ENCODE results near the gene AP1M2. TPM values are rescaled to one million over a fixed set of nuclear protein-coding genes. Genes with fewer than 3 reads are reported as not detected.
"Not testable (repeated sequence)": the region's sequence is repeated elsewhere in the genome, so short reads cannot be mapped to it uniquely, and the experiment has no call there.

AP1M2 gene
- total and polyA plus RNA-seq, 4 donors = 0.05 to 15.0 TPM; not detected in 2

DNA sequence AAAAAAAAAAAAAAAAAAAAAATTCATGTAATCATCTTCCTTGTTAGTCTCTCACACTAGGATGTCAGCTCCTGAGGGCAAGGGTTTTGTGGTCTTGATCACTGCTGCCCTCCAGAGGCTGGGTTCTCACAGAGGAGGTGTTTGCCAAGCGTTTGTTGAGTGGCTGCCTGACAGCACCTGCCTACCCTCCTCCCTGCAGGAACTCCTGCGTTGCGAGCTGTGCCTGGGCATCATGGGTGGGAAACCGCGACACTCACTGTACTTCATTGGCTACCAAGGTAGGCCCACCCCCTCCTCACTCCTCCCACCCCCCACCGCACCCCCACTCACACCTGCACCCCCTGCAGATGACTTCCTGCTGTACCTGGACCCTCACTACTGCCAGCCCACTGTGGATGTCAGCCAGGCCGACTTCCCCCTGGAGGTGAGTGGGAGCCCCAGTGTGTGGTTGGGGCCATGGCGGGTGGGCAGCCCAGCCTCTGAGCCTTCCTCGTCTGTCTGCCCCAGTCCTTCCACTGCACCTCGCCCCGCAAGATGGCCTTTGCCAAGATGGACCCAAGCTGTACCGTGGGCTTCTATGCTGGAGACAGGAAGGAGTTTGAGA is 35.3 kb downstream of the AP1M2 start:
- H3K27ac ChIP-seq (ENCODE audit: low read depth in 1 of 2, low read length in 2 of 2) = no peak overlapping the region
- no peak overlapping the region for H3K4me3 ChIP-seq (ENCODE audit: low read length in 2 of 2)
- WGBS, 2 donors = 94% methylated on average over 12 of the region's 12 CpGs
- H3K36me3 ChIP-seq (ENCODE audit: control insufficient read depth in 1 of 2, insufficient read depth in 2 of 2, low read length in 1 of 2) = no peaks in the 10 kb centered on the region
- intact Hi-C loops (cut with DNase I) = no loop called here
- H3K9me3 ChIP-seq (ENCODE audit: control insufficient read depth, low read length) = no peaks in the 10 kb centered on the region
- H3K4me1 ChIP-seq (ENCODE audit: control insufficient read depth in 1 of 2, insufficient read depth in 2 of 2, low read length in 2 of 2) = no peaks in the 10 kb centered on the region
- no peaks in the 10 kb centered on the region for H3K27me3 ChIP-seq (ENCODE audit: control insufficient read depth in 1 of 2, insufficient read depth in 2 of 2, low read length in 1 of 2)
- no peak for DNase-seq
- no peak for ATAC-seq (ENCODE audit: low FRiP score)

- intact Hi-C loops (cut with DNase I); H3K27me3 ChIP-seq (ENCODE audit: control insufficient read depth in 1 of 2, insufficient read depth in 2 of 2, low read length in 1 of 2); H3K4me1 ChIP-seq (ENCODE audit: control insufficient read depth in 1 of 2, insufficient read depth in 2 of 2, low read length in 2 of 2); H3K36me3 ChIP-seq (ENCODE audit: control insufficient read depth in 1 of 2, insufficient read depth in 2 of 2, low read length in 1 of 2); H3K4me3 ChIP-seq (ENCODE audit: low read length in 2 of 2); H3K9me3 ChIP-seq (ENCODE audit: control insufficient read depth, low read length); DNase-seq; ATAC-seq (ENCODE audit: low FRiP score); H3K27ac ChIP-seq (ENCODE audit: low read depth in 1 of 2, low read length in 2 of 2): not testable (repeated sequence)
- 95 to 97% methylated on average over 9 of the region's 9 CpGs for WGBS, 2 donors
These were observed 36.1 kb downstream of the AP1M2 start for GRCh38 chr19:10551006-10551405.

- ATAC-seq (ENCODE audit: low FRiP score) (no peak), DNase-seq (no peak)
- WGBS, 2 donors = 93 to 98% methylated on average over 5 to 6 of the region's 6 CpGs
- Histone ChIP-seq H3K36me3 (ENCODE audit: control insufficient read depth in 1 of 2, insufficient read depth in 2 of 2, low read length in 1 of 2) (no peaks in the 10 kb centered on the region), H3K27me3 (ENCODE audit: control insufficient read depth in 1 of 2, insufficient read depth in 2 of 2, low read length in 1 of 2) (no peaks in the 10 kb centered on the region), H3K9me3 (ENCODE audit: control insufficient read depth, low read length) (no peaks in the 10 kb centered on the region), H3K27ac (ENCODE audit: low read depth in 1 of 2, low read length in 2 of 2) (no peak overlapping the region), H3K4me3 (ENCODE audit: low read length in 2 of 2) (no peak overlapping the region), H3K4me1 (ENCODE audit: control insufficient read depth in 1 of 2, insufficient read depth in 2 of 2, low read length in 2 of 2) (no peaks in the 10 kb centered on the region)
- intact Hi-C loops (cut with DNase I) = no loop called here
These were observed 36.8 kb downstream of the AP1M2 start for GRCh38 chr19:10550336-10550735.

DNA sequence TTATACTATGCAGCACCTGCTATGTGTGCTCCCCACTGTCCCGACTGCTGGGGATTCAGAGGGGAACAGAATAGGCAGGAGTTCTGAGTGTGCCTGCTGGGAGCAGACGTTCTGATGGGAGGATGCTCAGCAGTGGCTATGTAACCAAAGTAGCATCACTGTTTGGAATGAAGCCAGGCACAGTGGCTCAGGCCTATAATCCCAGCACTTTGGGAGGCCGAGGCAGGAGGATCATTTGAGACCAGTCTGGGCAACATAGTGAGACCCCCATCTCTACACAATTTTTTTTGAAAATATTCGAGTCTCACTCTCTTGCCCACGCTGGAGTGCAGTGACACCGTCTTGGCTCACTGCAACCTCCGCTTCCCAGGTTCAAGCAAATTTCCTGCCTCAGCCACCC is 37.4 kb downstream of the AP1M2 start:
- intact Hi-C loops (cut with DNase I) = no loop called here
- Histone ChIP-seq H3K27ac (ENCODE audit: low read depth in 1 of 2, low read length in 2 of 2) (no peak overlapping the region), H3K9me3 (ENCODE audit: control insufficient read depth, low read length) (no peaks in the 10 kb centered on the region), H3K4me3 (ENCODE audit: low read length in 2 of 2) (no peak overlapping the region), H3K4me1 (ENCODE audit: control insufficient read depth in 1 of 2, insufficient read depth in 2 of 2, low read length in 2 of 2) (no peaks in the 10 kb centered on the region), H3K27me3 (ENCODE audit: control insufficient read depth in 1 of 2, insufficient read depth in 2 of 2, low read length in 1 of 2) (no peaks in the 10 kb centered on the region), H3K36me3 (ENCODE audit: control insufficient read depth in 1 of 2, insufficient read depth in 2 of 2, low read length in 1 of 2) (no peaks in the 10 kb centered on the region)
- no peak for ATAC-seq (ENCODE audit: low FRiP score)
- WGBS, 2 donors = 86 to 87% methylated on average over 7 of the region's 7 CpGs
- no peak for DNase-seq

DNA sequence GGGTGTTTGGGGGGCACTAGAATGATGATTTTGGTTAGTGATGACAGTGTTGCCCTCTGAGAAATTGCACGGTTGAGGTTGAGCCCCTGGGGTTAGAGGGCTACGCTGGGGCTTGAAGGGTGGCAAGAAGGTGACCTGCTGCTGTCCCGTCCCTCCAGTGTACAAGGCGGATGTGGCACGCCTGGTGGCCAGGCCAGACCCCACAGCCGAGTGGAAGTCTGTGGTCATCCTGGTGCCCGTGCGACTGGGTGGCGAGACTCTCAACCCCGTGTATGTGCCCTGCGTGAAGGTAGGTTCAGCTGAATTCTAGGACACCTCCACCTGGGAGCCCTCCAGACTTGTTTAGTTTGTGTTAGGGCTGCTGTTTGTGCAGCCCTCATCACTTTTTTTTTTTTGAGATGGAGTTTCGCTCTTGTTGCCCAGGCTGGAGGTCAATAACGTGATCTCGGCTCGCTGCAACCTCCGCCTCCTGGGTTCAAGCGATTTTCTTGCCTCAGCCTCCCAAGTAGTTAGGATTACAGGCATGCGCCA is 38.3 kb downstream of the AP1M2 start:
- Histone ChIP-seq H3K27me3 (ENCODE audit: control insufficient read depth in 1 of 2, insufficient read depth in 2 of 2, low read length in 1 of 2) (no peaks in the 10 kb centered on the region), H3K4me1 (ENCODE audit: control insufficient read depth in 1 of 2, insufficient read depth in 2 of 2, low read length in 2 of 2) (no peaks in the 10 kb centered on the region), H3K4me3 (ENCODE audit: low read length in 2 of 2) (no peak overlapping the region), H3K27ac (ENCODE audit: low read depth in 1 of 2, low read length in 2 of 2) (no peak overlapping the region), H3K36me3 (ENCODE audit: control insufficient read depth in 1 of 2, insufficient read depth in 2 of 2, low read length in 1 of 2) (no peaks in the 10 kb centered on the region), H3K9me3 (ENCODE audit: control insufficient read depth, low read length) (no peaks in the 10 kb centered on the region)
- WGBS, 2 donors = 95% methylated on average over 18 of the region's 18 CpGs
- ATAC-seq (ENCODE audit: low FRiP score) = no peak
- DNase-seq = no peak
- intact Hi-C loops (cut with DNase I) = no loop called here

DNA sequence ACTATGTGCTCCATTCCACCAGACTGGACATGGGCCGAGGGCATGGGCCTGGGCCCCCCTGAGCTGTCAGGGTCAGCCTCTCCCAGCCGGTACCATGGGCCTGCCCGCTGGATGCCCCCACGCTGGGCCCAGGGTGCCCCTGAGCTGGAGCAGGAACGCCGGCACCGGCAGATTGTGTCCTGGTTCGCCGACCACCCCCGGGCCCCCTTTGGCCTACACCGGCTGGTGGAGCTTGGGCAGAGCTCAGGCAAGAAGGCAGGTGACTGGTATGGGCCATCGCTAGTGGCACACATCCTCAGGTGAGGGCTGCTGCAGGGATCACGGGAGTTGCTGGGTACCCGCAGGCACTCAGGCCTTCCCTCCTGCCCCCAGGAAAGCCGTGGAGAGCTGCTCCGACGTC is 40.3 kb downstream of the AP1M2 start:
- 90 to 93% methylated on average over 17 of the region's 17 CpGs for WGBS, 2 donors
- no peak overlapping the region for H3K4me3 ChIP-seq (ENCODE audit: low read length in 2 of 2)
- DNase-seq (no peak), ATAC-seq (ENCODE audit: low FRiP score) (no peak)
- no peaks in the 10 kb centered on the region for H3K9me3 ChIP-seq (ENCODE audit: control insufficient read depth, low read length)
- no peak overlapping the region for H3K27ac ChIP-seq (ENCODE audit: low read depth in 1 of 2, low read length in 2 of 2)
- no peaks in the 10 kb centered on the region for H3K4me1 ChIP-seq (ENCODE audit: control insufficient read depth in 1 of 2, insufficient read depth in 2 of 2, low read length in 2 of 2)
- no peaks in the 10 kb centered on the region for H3K27me3 ChIP-seq (ENCODE audit: control insufficient read depth in 1 of 2, insufficient read depth in 2 of 2, low read length in 1 of 2)
- intact Hi-C loops (cut with DNase I) = no loop called here
- no peaks in the 10 kb centered on the region for H3K36me3 ChIP-seq (ENCODE audit: control insufficient read depth in 1 of 2, insufficient read depth in 2 of 2, low read length in 1 of 2)

GRCh38 chr19:10544753-10545251 is 42.3 kb downstream of the AP1M2 start:
- Histone ChIP-seq H3K27ac (ENCODE audit: low read depth in 1 of 2, low read length in 2 of 2) (no peak overlapping the region), H3K36me3 (ENCODE audit: control insufficient read depth in 1 of 2, insufficient read depth in 2 of 2, low read length in 1 of 2) (no peaks in the 10 kb centered on the region), H3K27me3 (ENCODE audit: control insufficient read depth in 1 of 2, insufficient read depth in 2 of 2, low read length in 1 of 2) (no peaks in the 10 kb centered on the region), H3K9me3 (ENCODE audit: control insufficient read depth, low read length) (no peaks in the 10 kb centered on the region), H3K4me1 (ENCODE audit: control insufficient read depth in 1 of 2, insufficient read depth in 2 of 2, low read length in 2 of 2) (no peaks in the 10 kb centered on the region), H3K4me3 (ENCODE audit: low read length in 2 of 2) (peak overlapping the region in 1 of 2 donors; percentile 85)
- intact Hi-C loops (cut with DNase I) = no loop called here
- DNase-seq (no peak), ATAC-seq (ENCODE audit: low FRiP score) (no peak)
- WGBS, 2 donors = 25 to 32% methylated on average over 23 of the region's 23 CpGs

- WGBS, 2 donors = 13 to 15% methylated on average over 22 of the region's 22 CpGs
These were observed 42.8 kb downstream of the AP1M2 start for GRCh38 chr19:10544242-10544752.

More at GRCh38 chr19:10544242-10544752, 42.8 kb downstream of the AP1M2 start:
- Histone ChIP-seq H3K27me3 (ENCODE audit: control insufficient read depth in 1 of 2, insufficient read depth in 2 of 2, low read length in 1 of 2) (no peaks in the 10 kb centered on the region), H3K36me3 (ENCODE audit: control insufficient read depth in 1 of 2, insufficient read depth in 2 of 2, low read length in 1 of 2) (no peaks in the 10 kb centered on the region), H3K9me3 (ENCODE audit: control insufficient read depth, low read length) (no peaks in the 10 kb centered on the region), H3K27ac (ENCODE audit: low read depth in 1 of 2, low read length in 2 of 2) (no peak overlapping the region), H3K4me1 (ENCODE audit: control insufficient read depth in 1 of 2, insufficient read depth in 2 of 2, low read length in 2 of 2) (no peaks in the 10 kb centered on the region), H3K4me3 (ENCODE audit: low read length in 2 of 2) (peak overlapping the region; percentile 85 to 94)
- DNase-seq (peak in 1 of 2 donors; percentile 75), ATAC-seq (ENCODE audit: low FRiP score) (no peak)
- intact Hi-C loops (cut with DNase I) = no loop called here
